ENCODE data around the gene GRM7. TPM values are rescaled to one million over a fixed set of nuclear protein-coding genes. Genes with fewer than 3 reads are reported as not detected.

The GRM7 gene
- total RNA-seq, 2 donors from 2014 or later = 0.68 to 3.9 TPM

- no peaks in the 10 kb centered on the region for H3K9me3 ChIP-seq
- H3K4me1 ChIP-seq (ENCODE audit: control insufficient read depth in 1 of 2, low read depth in 2 of 2) = peaks cover 0 to 22% of the 10 kb centered on the region in 2 donors
- ATAC-seq (ENCODE audit: insufficient number of reproducible peaks, low FRiP score, low read depth) (no peak), DNase-seq (ENCODE audit: low spot score) (no peak)
- no peak overlapping the region for H3K27ac ChIP-seq
- no peaks in the 10 kb centered on the region for H3K36me3 ChIP-seq
- no peaks in the 10 kb centered on the region for H3K27me3 ChIP-seq (replicated peaks; ENCODE audit: insufficient read depth)
- H3K4me3 ChIP-seq = no peak overlapping the region
- no peak for TF ChIP-seq CTCF (IDR thresholded peaks at IDR 0.05)
Measured at GRCh38 chr3:7547826-7548225, 686.9 kb downstream of the GRM7 start.

- DNase-seq (ENCODE audit: low spot score) (no peak), ATAC-seq (ENCODE audit: insufficient number of reproducible peaks, low FRiP score, low read depth) (no peak)
- no peak for TF ChIP-seq CTCF (IDR thresholded peaks at IDR 0.05)
- no peak overlapping the region for H3K27ac ChIP-seq
- H3K4me3 ChIP-seq = no peak overlapping the region
- no peaks in the 10 kb centered on the region for H3K27me3 ChIP-seq (replicated peaks; ENCODE audit: insufficient read depth)
- no peaks in the 10 kb centered on the region for H3K9me3 ChIP-seq
- no peaks in the 10 kb centered on the region for H3K4me1 ChIP-seq (ENCODE audit: control insufficient read depth in 1 of 2, low read depth in 2 of 2)
- no peaks in the 10 kb centered on the region for H3K36me3 ChIP-seq
Measured at GRCh38 chr3:7562892-7563291, 702.0 kb downstream of the GRM7 start.

- Histone ChIP-seq H3K9me3 (no peaks in the 10 kb centered on the region), H3K36me3 (no peaks in the 10 kb centered on the region), H3K4me1 (ENCODE audit: control insufficient read depth in 1 of 2, low read depth in 2 of 2) (no peaks in the 10 kb centered on the region)
Measured at GRCh38 chr3:7565574-7565973, 704.7 kb downstream of the GRM7 start.

GRCh38 chr3:7567160-7567559, 706.2 kb downstream of the GRM7 start:
- Histone ChIP-seq H3K27me3 (replicated peaks; ENCODE audit: insufficient read depth) (no peaks in the 10 kb centered on the region), H3K4me3 (no peak overlapping the region), H3K27ac (no peak overlapping the region), H3K36me3 (no peaks in the 10 kb centered on the region), H3K9me3 (no peaks in the 10 kb centered on the region), H3K4me1 (ENCODE audit: control insufficient read depth in 1 of 2, low read depth in 2 of 2) (no peaks in the 10 kb centered on the region)
- DNase-seq (ENCODE audit: low spot score) (no peak), ATAC-seq (ENCODE audit: insufficient number of reproducible peaks, low FRiP score, low read depth) (no peak)
- TF ChIP-seq CTCF (IDR thresholded peaks at IDR 0.05) = no peak

More at GRCh38 chr3:7565574-7565973, 704.7 kb downstream of the GRM7 start:
- H3K27me3 ChIP-seq (replicated peaks; ENCODE audit: insufficient read depth) = no peaks in the 10 kb centered on the region
- H3K27ac ChIP-seq = no peak overlapping the region
- ATAC-seq (ENCODE audit: insufficient number of reproducible peaks, low FRiP score, low read depth) (no peak), DNase-seq (ENCODE audit: low spot score) (no peak)
- H3K4me3 ChIP-seq = no peak overlapping the region
- no peak for TF ChIP-seq CTCF (IDR thresholded peaks at IDR 0.05)

- TF ChIP-seq CTCF (IDR thresholded peaks at IDR 0.05) = no peak
- DNase-seq (ENCODE audit: low spot score) (no peak), ATAC-seq (ENCODE audit: insufficient number of reproducible peaks, low FRiP score, low read depth) (no peak)
- no peak overlapping the region for H3K4me3 ChIP-seq
- H3K4me1 ChIP-seq (ENCODE audit: control insufficient read depth in 1 of 2, low read depth in 2 of 2) = peaks cover 3 to 7% of the 10 kb centered on the region in 2 donors
- H3K36me3 ChIP-seq = no peaks in the 10 kb centered on the region
- H3K27me3 ChIP-seq (replicated peaks; ENCODE audit: insufficient read depth) = no peaks in the 10 kb centered on the region
- H3K27ac ChIP-seq = no peak overlapping the region
- H3K9me3 ChIP-seq = no peaks in the 10 kb centered on the region
Measured at GRCh38 chr3:7568526-7569184, 707.7 kb downstream of the GRM7 start.

All from thoracic aorta (tissue), 2 donors.